Adrenal gland (tissue), 5 donors: ENCODE results near the gene RAB40A.

Source experiments
- POLR2A ChIP-seq, 2 donors: fragments of 450-650 bp; IDR thresholded peaks; one replicate each; pipeline ENCODE4 v1.6.1; 2017; ENCODE audit warnings: antibody characterized with exemption in 2 of 2, mild to moderate bottlenecking in 2 of 2, moderate library complexity in 1 of 2
- TF ChIP-seq, protein P1 (sequence below), 6 experiments: fragments of 450-650 bp in 4 of 6; fragments of 200-600 bp in 2 of 6; sonication (generic) in 1 of 6; IDR thresholded peaks; 1 replicate in 5 of 6; 2 replicates in 1 of 6; pipeline versions ENCODE4 v1.5.1 to v1.8.0; 2016 to 2021; ENCODE audit warnings: antibody characterized with exemption in 6 of 6, mild to moderate bottlenecking in 2 of 6, moderate library complexity in 1 of 6
- donor health status: DM: no; HTN: no; CAD: no.

DNA sequence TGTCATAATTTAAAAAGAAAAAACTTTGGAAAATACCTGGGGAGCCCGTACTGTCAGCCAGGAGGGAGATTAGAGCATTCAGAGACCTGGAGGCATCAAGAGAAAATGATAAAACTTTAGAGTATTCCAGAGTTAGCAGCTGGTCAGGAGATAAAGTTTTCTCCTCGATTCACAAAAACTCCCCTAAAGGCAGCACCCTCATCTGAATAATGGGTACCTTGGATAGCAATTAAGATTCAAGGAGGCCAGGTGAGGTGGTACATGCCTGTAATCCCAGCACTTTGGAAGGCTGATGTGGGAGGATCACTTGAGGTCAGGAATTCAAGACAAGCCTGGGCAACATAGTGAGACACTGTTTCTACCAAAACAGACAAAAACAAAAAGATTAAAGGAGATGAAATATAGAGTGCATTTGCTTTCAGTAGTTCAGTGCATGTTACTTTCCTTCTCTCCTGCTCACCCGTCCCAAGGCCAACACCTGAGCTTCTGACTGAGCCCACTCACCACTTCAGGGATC, 18.6 kb upstream of the RAB40A start:
- TF ChIP-seq, protein P1, sequence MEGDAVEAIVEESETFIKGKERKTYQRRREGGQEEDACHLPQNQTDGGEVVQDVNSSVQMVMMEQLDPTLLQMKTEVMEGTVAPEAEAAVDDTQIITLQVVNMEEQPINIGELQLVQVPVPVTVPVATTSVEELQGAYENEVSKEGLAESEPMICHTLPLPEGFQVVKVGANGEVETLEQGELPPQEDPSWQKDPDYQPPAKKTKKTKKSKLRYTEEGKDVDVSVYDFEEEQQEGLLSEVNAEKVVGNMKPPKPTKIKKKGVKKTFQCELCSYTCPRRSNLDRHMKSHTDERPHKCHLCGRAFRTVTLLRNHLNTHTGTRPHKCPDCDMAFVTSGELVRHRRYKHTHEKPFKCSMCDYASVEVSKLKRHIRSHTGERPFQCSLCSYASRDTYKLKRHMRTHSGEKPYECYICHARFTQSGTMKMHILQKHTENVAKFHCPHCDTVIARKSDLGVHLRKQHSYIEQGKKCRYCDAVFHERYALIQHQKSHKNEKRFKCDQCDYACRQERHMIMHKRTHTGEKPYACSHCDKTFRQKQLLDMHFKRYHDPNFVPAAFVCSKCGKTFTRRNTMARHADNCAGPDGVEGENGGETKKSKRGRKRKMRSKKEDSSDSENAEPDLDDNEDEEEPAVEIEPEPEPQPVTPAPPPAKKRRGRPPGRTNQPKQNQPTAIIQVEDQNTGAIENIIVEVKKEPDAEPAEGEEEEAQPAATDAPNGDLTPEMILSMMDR (IDR thresholded peaks at IDR 0.05): no peak
- no peak for TF ChIP-seq POLR2A (IDR thresholded peaks at IDR 0.05)
